Measurements from ENCODE around the gene KRTAP9-3.

DNA sequence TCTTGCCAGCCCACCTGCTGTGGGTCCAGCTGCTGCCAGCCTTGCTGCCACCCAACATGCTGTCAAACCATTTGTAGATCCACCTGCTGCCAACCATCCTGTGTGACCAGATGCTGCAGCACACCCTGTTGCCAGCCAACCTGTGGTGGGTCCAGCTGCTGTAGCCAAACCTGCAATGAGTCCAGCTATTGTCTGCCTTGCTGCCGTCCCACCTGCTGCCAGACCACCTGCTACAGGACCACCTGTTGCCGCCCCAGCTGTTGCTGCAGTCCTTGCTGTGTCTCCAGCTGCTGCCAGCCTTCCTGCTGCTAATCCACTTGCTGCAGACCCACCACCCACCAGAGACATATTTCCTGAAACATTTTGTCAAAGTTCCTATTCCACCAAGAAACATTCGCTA lies 41.9 kb upstream of the KRTAP9-3 start:
- TF ChIP-seq, protein P1, sequence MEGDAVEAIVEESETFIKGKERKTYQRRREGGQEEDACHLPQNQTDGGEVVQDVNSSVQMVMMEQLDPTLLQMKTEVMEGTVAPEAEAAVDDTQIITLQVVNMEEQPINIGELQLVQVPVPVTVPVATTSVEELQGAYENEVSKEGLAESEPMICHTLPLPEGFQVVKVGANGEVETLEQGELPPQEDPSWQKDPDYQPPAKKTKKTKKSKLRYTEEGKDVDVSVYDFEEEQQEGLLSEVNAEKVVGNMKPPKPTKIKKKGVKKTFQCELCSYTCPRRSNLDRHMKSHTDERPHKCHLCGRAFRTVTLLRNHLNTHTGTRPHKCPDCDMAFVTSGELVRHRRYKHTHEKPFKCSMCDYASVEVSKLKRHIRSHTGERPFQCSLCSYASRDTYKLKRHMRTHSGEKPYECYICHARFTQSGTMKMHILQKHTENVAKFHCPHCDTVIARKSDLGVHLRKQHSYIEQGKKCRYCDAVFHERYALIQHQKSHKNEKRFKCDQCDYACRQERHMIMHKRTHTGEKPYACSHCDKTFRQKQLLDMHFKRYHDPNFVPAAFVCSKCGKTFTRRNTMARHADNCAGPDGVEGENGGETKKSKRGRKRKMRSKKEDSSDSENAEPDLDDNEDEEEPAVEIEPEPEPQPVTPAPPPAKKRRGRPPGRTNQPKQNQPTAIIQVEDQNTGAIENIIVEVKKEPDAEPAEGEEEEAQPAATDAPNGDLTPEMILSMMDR (IDR thresholded peaks at IDR 0.05 in 8 of 11, conservative IDR thresholded peaks at IDR 0.05 in 3 of 11), result no peak
- no peak for TF ChIP-seq POLR2A (IDR thresholded peaks at IDR 0.05)

Data from spleen (tissue), 7 donors.